T-helper 1 cell treated with Interleukin-12 subunit alpha and Interleukin-12 subunit beta and Interleukin-4 antibody, amounts not matched to agents 30 ng/mL and 1 ng/mL, for 36 hours (primary cell): ENCODE data around the gene MYPN. TPM values are rescaled to one million over a fixed set of nuclear protein-coding genes. Genes with fewer than 3 reads are reported as not detected.
"Not testable (repeated sequence)": the region's sequence is repeated elsewhere in the genome, so short reads cannot be mapped to it uniquely, and the experiment has no call there.

Experiments
- intact Hi-C: fragments of 100-400 bp; cut with micrococcal nuclease; formaldehyde crosslinking; loops from one replicate; pipeline ENCODE4 v1.15.1; 2024
- total RNA-seq: library from RNA; stranded (reverse); gene quantifications from 2 replicates; pipeline ENCODE4 v1.2.3, GENCODE V29; 2022

The MYPN gene
- total RNA-seq, 1 donor from 2014 or later, result not detected

GRCh38 chr10:68163735-68164134 is 54.4 kb downstream of the MYPN start:
- intact Hi-C loops, result no loop called here

GRCh38 chr10:68165643-68166042 is 56.4 kb downstream of the MYPN start:
- intact Hi-C loops, result no loop called here

- intact Hi-C loops, result no loop called here
Measured at GRCh38 chr10:68166871-68167585, 57.7 kb downstream of the MYPN start.

- intact Hi-C loops, result no loop called here
Measured at GRCh38 chr10:68167586-68168189, 58.4 kb downstream of the MYPN start.

GRCh38 chr10:68171539-68172080 is 62.3 kb downstream of the MYPN start:
- intact Hi-C loops, result no loop called here

DNA sequence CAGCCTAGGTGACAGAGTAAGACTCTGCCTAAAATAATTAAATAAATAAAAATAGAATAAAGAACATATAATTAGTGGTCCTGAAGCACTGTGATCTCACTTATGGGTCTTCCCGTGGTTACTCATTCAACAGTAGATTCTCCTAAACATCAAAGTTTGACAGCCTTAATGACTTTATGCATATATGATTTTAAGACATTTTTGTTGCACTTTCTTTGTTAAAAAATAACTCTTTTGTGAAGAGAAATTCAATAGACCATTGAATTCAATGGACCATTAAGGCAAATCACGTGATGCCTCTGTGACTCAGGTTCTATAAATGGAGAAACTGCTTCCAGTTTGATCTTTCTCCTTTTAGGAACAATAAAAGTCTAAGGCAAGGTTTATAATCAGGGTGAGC is 63.0 kb downstream of the MYPN start:
- intact Hi-C loops, result no loop called here

GRCh38 chr10:68175949-68176348 is 66.7 kb downstream of the MYPN start:
- intact Hi-C loops, result no loop called here

DNA sequence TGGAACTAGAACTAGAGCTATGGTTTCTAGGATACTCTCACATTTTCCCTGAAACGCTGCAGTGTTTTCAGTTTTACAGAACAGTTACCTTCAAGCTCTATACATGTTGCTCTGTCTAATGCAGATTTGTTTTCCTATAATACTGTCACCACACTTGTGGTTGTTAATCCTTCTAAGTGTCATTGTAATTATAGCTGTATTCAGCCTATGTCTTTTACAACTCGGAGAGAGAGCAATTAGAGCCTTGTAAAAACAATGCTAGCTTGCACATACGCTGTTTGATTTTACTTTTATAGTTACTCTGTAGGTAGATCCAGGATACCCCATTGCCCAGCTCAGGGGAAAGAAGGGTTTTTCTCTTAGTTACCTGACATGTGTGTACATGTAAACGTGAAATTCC is 67.5 kb downstream of the MYPN start:
- intact Hi-C loops, result no loop called here

DNA sequence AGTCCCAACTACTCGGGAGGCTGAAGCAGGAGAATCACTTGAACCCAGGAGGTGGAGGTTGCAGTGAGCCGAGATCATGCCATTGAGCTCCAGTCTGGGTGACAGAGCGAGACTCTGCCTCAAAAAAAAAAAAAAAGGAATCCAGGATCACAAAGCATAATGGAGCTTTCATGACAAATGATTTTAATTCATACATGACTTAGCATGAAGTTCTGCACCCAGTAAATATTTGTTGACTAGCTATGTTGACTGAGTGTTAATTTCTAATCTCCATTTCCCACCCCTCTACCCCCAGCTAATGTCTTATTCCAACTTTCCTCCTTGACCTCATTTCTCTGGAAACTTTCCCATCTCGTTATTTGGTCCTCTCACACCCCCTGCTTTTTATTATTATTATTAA is 69.3 kb downstream of the MYPN start:
- intact Hi-C loops, result no loop called here

GRCh38 chr10:68179016-68179415 is 69.7 kb downstream of the MYPN start:
- intact Hi-C loops, result no loop called here

DNA sequence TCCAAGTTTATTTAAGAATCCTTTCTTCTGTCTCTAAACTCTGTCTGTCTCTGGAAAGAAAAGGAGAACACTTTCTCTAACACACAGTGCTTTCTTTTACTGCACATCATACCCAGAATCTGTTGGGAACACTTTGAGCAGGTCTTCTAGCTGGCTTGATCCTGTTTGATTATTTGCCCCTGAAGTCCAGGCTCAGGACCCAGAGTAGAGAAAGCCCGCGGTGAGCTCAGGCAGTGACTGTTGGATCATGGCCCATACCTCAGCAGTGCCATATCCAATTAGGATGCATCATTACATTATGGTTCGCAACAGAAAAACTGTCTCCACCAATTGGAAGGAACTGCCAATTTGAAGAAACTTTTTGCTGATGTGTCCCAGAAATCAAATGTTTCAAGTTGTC is 71.2 kb downstream of the MYPN start:
- intact Hi-C loops, result no loop called here

GRCh38 chr10:68184546-68184945 is 75.3 kb downstream of the MYPN start:
- intact Hi-C loops, result no loop called here

- intact Hi-C loops, result no loop called here
Measured at GRCh38 chr10:68185085-68185484, 75.8 kb downstream of the MYPN start.

DNA sequence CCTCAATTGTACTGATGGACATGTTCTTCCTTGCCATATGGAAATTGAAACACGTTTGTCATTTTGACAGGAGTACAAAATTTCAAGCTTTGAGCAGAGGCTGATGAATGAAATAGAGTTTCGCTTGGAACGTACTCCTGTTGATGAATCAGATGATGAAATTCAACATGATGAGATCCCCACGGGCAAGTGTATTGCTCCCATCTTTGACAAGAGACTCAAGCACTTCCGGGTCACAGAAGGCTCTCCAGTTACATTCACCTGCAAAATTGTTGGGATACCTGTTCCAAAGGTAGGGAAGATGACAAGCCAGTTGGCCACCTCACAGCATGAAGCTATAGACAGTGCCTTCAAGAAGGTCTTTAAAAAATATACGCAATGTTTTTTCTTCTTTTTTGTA is 79.5 kb downstream of the MYPN start:
- intact Hi-C loops, result no loop called here

GRCh38 chr10:68192113-68192512 is 82.8 kb downstream of the MYPN start:
- intact Hi-C loops, result no loop called here

DNA sequence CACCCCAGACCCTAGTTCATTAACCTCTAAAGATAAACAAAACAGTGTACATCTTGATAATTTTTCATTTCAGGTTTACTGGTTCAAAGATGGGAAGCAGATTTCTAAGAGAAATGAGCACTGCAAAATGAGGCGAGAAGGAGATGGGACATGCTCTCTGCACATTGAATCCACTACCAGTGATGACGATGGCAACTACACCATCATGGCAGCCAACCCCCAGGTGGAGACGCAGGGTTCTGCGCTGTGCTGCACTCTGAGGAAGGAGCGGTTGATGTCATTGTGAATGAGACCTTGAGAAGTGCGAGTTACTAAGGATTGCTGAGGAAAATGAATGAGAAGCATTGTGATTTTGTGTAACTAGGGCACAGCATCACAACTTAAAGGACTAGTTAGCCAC is 85.0 kb downstream of the MYPN start:
- intact Hi-C loops, result no loop called here

GRCh38 chr10:68195776-68196175 is 86.5 kb downstream of the MYPN start:
- intact Hi-C loops, result not testable (repeated sequence)

DNA sequence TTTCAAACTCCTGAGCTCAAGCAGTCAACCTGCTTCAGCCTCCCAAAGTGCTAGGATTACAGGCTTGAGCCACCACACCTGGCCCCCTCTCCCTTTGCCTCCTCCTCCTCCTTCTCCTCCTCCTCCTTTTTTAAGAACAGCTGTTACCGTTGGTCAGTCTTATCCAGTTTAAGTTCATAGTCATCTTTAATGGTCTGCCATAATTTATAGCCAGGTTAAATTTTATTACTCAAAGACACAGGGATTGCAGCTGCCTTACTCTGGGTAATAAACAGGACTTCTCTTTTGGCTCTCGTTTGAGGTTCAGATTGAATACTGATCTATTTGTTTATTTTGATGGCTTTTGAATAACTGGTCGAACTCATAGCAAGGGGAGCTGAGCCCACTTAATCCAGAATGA is 87.4 kb downstream of the MYPN start:
- intact Hi-C loops, result no loop called here

DNA sequence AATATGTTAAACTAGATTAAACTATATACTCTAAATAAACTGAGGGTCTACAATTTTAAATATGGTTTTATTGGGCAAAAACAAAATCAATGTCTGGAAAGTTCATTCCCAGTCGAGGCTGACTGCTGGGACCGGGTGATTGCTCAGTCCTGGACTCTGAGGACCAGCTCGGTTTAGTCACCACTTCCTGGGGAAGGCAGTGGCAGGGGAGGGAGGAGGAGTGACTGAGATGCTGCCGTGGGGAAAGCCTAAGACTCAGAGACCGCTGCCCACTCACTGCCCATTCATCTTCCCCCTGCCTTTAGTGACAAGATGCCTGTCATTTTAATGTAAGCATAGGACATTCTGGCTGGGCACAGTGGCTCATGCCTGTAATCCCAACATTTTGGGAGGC is 93.7 kb downstream of the MYPN start:
- intact Hi-C loops, result no loop called here

GRCh38 chr10:68208424-68209042 is 99.2 kb downstream of the MYPN start:
- intact Hi-C loops, result loop anchor here (2.0 kb wide), 1 partner anchor 418 kb away; no protein-coding TSS in a partner anchor

DNA sequence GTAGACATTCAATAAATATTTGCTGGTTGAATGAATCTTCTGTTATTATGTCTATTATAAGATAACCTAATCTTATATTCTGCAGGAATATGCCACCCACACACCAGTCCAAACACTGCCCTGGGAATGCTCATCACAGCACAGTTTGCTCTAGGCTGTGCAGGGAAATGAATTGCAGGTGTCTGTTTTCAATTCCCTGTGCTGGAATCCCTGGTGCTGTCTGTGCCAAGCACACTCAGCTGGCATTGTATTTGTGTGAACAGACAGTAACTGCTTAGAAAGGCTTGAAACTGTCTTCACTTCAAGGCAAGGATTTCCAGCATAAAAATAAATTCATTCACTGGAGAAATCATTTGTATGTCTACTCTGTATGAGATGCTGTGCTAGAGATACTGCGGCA is 102.4 kb downstream of the MYPN start:
- intact Hi-C loops, result loop anchor here (1.0 to 5.0 kb wide), 6 partner anchors 91 to 685 kb away; no protein-coding TSS in a partner anchor

- intact Hi-C loops, result loop anchor here (1.0 to 5.0 kb wide), 6 partner anchors 89 to 684 kb away; no protein-coding TSS in a partner anchor
Measured at GRCh38 chr10:68212721-68213352, 103.5 kb downstream of the MYPN start.
